Glutamatergic neuron (in vitro differentiated cells): ENCODE results near the gene GPBP1L1. TPM values are rescaled to one million over a fixed set of nuclear protein-coding genes. Genes with fewer than 3 reads are reported as not detected.

ENCODE experiments used
- DNase-seq: peaks from one replicate; pipeline ENCODE4 v3.0.0; 2022
- H3K27ac Mint-ChIP-seq: one replicate; pipeline ENCODE4 v1.8.0; 2020; ENCODE audit warnings: mild to moderate bottlenecking, mixed read lengths, inconsistent platforms; ENCODE audit not compliant: unreplicated experiment
- H3K27me3 Mint-ChIP-seq: one replicate; pipeline ENCODE4 v1.8.0; 2020; ENCODE audit warnings: mild to moderate bottlenecking, moderate library complexity, mixed read lengths, inconsistent platforms; ENCODE audit not compliant: unreplicated experiment
- H3K36me3 Mint-ChIP-seq: one replicate; pipeline ENCODE4 v1.8.0; 2020; ENCODE audit warnings: mild to moderate bottlenecking, mixed read lengths, inconsistent platforms; ENCODE audit not compliant: unreplicated experiment
- H3K4me1 Mint-ChIP-seq: one replicate; pipeline ENCODE4 v1.8.0; 2020; ENCODE audit warnings: mild to moderate bottlenecking, low read depth, mixed read lengths, inconsistent platforms; ENCODE audit not compliant: unreplicated experiment
- H3K4me3 Mint-ChIP-seq: one replicate; pipeline ENCODE4 v1.8.0; 2020; ENCODE audit warnings: mild to moderate bottlenecking, mixed read lengths, inconsistent platforms; ENCODE audit not compliant: unreplicated experiment
- H3K9me3 Mint-ChIP-seq: one replicate; pipeline ENCODE4 v1.8.0; 2020; ENCODE audit warnings: mild to moderate bottlenecking, moderate library complexity, mixed read lengths, inconsistent platforms; ENCODE audit not compliant: unreplicated experiment
- CTCF ChIP-seq: fragments of 200-600 bp; sonication (generic); IDR thresholded peaks from one replicate; pipeline ENCODE4 v1.5.0; 2021; ENCODE audit not compliant: partially characterized antibody, unreplicated experiment
- total RNA-seq: library from RNA; stranded (reverse); fragmentation: NEBNext Ultra II Directional; extraction: Animal tissue kit (Norgen Biotek cat#: 25700); gene quantifications from one replicate; pipeline ENCODE4 v1.2.1, GENCODE V29; 2021; ENCODE audit not compliant: unreplicated experiment

GPBP1L1 gene
- total RNA-seq, 1 donor from 2014 or later = 103 TPM

GRCh38 chr1:45612941-45613579 lies 73.3 kb downstream of the GPBP1L1 start:
- H3K4me3 Mint-ChIP-seq = no peak overlapping the region
- H3K9me3 Mint-ChIP-seq = no peaks in the 10 kb centered on the region
- no peak for DNase-seq
- H3K27me3 Mint-ChIP-seq = peaks cover 1% of the 10 kb centered on the region
- no peak overlapping the region for H3K27ac Mint-ChIP-seq
- H3K4me1 Mint-ChIP-seq = no peaks in the 10 kb centered on the region
- no peak for TF ChIP-seq CTCF
- no peaks in the 10 kb centered on the region for H3K36me3 Mint-ChIP-seq

- H3K27ac Mint-ChIP-seq = no peak overlapping the region
- TF ChIP-seq CTCF = no peak
- H3K27me3 Mint-ChIP-seq = peaks cover 2% of the 10 kb centered on the region
- DNase-seq = no peak
- H3K9me3 Mint-ChIP-seq = no peaks in the 10 kb centered on the region
- H3K4me1 Mint-ChIP-seq = peaks cover 10% of the 10 kb centered on the region
- no peaks in the 10 kb centered on the region for H3K36me3 Mint-ChIP-seq
- H3K4me3 Mint-ChIP-seq = no peak overlapping the region
Measured at GRCh38 chr1:45610589-45611226, 75.6 kb downstream of the GPBP1L1 start.

GRCh38 chr1:45608175-45609156 lies 77.9 kb downstream of the GPBP1L1 start:
- Mint-ChIP-seq H3K4me3 (no peak overlapping the region), H3K27ac (no peak overlapping the region), H3K9me3 (no peaks in the 10 kb centered on the region)

GRCh38 chr1:45607404-45608074 lies 78.8 kb downstream of the GPBP1L1 start:
- H3K9me3 Mint-ChIP-seq = no peaks in the 10 kb centered on the region
- H3K36me3 Mint-ChIP-seq = no peaks in the 10 kb centered on the region
- H3K4me3 Mint-ChIP-seq = no peak overlapping the region
- H3K4me1 Mint-ChIP-seq = peaks cover 10% of the 10 kb centered on the region
- no peak for TF ChIP-seq CTCF
- no peak for DNase-seq
- peaks cover 2% of the 10 kb centered on the region for H3K27me3 Mint-ChIP-seq
- no peak overlapping the region for H3K27ac Mint-ChIP-seq

More at GRCh38 chr1:45608175-45609156, 77.9 kb downstream of the GPBP1L1 start:
- peaks cover 10% of the 10 kb centered on the region for H3K4me1 Mint-ChIP-seq
- H3K36me3 Mint-ChIP-seq = no peaks in the 10 kb centered on the region
- peaks cover 2% of the 10 kb centered on the region for H3K27me3 Mint-ChIP-seq
- DNase-seq = no peak
- no peak for TF ChIP-seq CTCF
